GM18909 (cell line): ENCODE data around the gene PLEKHA1.

Experiments
- ATAC-seq: cut with Tn5 transposase; IDR thresholded peaks from one replicate; pipeline ENCODE4 v1.9.1; 2021; ENCODE audit warnings: mild to moderate bottlenecking; ENCODE audit not compliant: unreplicated experiment, poor library complexity

Gene PLEKHA1

DNA sequence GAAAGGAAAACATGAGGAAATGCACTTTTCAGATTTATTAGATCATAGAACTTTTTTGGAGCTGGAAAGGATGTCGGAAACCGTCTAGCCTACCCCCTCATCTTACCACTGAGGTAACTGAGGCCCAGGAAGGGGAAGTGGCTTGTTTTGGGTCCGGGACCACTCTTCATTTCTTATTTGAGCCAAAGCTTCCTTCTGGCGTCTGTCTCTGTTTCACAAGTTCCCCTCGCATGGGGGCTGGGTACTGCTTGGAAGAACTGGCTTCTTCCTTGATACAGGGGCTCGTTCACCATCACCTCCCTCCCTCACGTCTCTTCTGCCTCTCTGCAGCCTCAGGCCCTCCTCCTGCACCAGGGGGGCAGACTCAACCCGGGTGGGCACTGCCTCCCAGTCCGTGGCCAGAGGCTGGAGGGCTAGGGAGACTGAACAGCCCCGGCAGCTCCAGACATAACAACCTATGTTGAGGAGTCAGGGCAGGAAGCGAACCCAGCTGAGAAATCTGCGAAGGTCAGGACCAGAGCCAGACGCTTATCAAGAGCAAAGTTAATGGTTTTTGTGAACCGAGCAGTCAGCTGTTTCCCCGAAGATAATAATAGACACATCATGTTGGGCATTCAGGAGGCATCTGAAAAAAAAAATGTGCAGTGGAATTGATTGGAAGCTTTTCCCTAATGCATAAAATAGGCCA is 99.8 kb downstream of the PLEKHA1 start:
- ATAC-seq: no peak

DNA sequence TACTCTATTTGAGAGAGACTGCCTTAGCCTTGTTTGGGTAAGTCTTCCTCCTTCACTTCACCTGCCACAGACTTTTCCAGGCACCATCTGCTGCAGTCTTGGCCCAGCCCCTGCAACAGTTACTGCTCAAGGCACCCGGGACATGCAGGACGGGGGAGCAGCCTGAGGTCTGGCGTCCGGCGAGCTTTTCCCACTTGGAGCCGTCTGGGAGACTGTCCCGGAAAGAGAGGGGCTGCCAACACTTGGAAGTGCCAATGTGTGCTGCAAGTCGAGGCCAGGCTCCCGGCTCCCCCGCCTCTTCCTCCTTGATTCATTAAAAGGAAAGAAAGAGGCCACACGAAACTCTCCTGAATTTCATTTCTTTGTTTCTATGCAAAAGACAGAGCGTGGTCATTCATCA is 100.6 kb downstream of the PLEKHA1 start:
- ATAC-seq: no peak

GRCh38 chr10:122475591-122476332 is 101.3 kb downstream of the PLEKHA1 start:
- ATAC-seq: no peak

GRCh38 chr10:122476333-122476695 is 101.8 kb downstream of the PLEKHA1 start:
- no peak for ATAC-seq

- no peak for ATAC-seq
Observed at GRCh38 chr10:122477436-122477835, 102.9 kb downstream of the PLEKHA1 start.

DNA sequence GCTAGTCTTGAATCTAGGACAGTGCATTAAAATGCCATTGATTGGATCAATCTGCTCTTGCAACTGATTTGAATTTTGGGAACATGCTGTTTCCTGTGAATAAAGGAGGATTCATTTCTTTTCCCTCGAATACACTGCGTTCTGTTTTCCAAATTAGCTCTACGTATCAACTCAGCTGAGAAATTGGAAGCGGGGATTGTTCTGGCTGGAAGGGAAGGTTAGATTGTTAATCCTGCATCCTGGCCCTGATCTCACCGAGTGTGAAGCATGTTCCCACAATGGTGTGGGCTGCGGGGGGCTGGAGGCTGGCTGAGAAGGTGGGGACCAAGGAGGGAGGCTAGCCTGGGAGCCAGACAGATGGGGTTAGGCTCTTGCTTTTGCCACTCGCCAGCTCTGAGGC is 104.5 kb downstream of the PLEKHA1 start:
- ATAC-seq: no peak

- no peak for ATAC-seq
Observed at GRCh38 chr10:122480146-122480833, 105.8 kb downstream of the PLEKHA1 start.

GRCh38 chr10:122481296-122482056 is 107.0 kb downstream of the PLEKHA1 start:
- ATAC-seq: no peak
